ENCODE data around the gene C1QTNF9B. TPM values are rescaled to one million over a fixed set of nuclear protein-coding genes. Genes with fewer than 3 reads are reported as not detected.

Gene C1QTNF9B
- polyA plus RNA-seq, 2 of the 4 experiments (the other 2 are of a cell fraction), result not detected

DNA sequence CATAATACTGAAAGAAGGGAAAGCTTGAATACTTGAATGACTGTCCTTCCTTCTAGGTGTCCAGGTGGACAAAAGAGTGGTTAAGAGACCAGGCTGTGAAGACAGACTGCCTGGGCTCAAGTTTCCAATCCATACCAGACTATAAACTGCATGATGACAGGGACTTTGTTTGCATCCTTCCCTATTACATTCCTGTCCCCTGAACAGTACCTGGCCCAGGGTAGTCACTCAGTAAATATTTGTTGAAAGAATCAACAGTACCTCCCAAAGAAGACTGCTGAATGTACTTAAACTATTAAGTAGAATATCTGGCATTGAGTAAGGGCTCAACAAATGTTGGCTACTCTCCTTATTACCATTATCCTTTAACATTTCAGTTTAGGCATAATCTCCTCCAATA, 37.8 kb downstream of the C1QTNF9B start:
- TF ChIP-seq SREBF2 (IDR thresholded peaks at IDR 0.05) (no peak), NR3C1 (IDR thresholded peaks at IDR 0.05) (no peak)
- TF ChIP-seq, protein P1, sequence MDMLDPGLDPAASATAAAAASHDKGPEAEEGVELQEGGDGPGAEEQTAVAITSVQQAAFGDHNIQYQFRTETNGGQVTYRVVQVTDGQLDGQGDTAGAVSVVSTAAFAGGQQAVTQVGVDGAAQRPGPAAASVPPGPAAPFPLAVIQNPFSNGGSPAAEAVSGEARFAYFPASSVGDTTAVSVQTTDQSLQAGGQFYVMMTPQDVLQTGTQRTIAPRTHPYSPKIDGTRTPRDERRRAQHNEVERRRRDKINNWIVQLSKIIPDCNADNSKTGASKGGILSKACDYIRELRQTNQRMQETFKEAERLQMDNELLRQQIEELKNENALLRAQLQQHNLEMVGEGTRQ (IDR thresholded peaks at IDR 0.05), result no peak
- TF ChIP-seq, protein P2, sequence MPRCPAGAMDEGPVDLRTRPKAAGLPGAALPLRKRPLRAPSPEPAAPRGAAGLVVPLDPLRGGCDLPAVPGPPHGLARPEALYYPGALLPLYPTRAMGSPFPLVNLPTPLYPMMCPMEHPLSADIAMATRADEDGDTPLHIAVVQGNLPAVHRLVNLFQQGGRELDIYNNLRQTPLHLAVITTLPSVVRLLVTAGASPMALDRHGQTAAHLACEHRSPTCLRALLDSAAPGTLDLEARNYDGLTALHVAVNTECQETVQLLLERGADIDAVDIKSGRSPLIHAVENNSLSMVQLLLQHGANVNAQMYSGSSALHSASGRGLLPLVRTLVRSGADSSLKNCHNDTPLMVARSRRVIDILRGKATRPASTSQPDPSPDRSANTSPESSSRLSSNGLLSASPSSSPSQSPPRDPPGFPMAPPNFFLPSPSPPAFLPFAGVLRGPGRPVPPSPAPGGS (IDR thresholded peaks at IDR 0.05), result no peak
- DNase-seq (ENCODE audit: low read depth in 1 of 2, low spot score in 1 of 2) (peak in 1 of 2 experiments; percentile 28), ATAC-seq (peak; percentile 30 to 61; a peak in 3 of 6 replicates), FAIRE-seq (no peak)
- ChIA-PET CTCF (interaction anchor here (1.6 kb wide), 1 partner anchor 40 kb away, joined by 5 read pairs; no protein-coding TSS in a partner anchor), POLR2A (no interaction called here)
- Histone ChIP-seq H3K4me1 (peaks cover 10% of the 10 kb centered on the region), H3K4me2 (peak overlapping the region; percentile 40), H3K4me3 (no peak overlapping the region), H3K9me3 (no peaks in the 10 kb centered on the region), H3K27ac (no peak overlapping the region; a peak in 1 of 6 replicates)

DNA sequence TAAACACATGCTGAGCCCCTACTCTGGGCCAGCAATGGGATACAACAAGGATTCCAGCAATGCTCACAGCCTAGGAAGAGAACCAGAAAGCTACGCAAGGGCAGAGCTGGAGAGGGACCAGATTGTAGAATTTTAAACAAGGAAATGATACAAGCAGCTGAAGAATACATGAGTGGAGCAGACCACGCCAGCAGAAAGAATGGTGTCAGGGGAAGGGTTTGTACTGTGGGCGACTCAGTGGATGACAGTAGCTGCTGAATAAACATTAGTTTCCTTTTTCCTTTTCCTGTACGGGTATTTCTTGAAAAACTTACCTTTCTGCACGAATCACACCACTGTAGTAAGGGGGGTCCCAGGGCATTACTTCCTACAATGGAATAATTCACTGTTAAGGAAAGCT, 38.8 kb downstream of the C1QTNF9B start:
- H3K4me3 ChIP-seq, result no peak overlapping the region
- DNase-seq (ENCODE audit: low read depth in 1 of 2, low spot score in 1 of 2) (no peak), FAIRE-seq (no peak), ATAC-seq (no peak)
- H3K4me2 ChIP-seq, result no peak overlapping the region
- no peak overlapping the region for H3K27ac ChIP-seq
- ChIA-PET POLR2A (no interaction called here), CTCF (interaction anchor here (1.6 kb wide), 1 partner anchor 41 kb away, joined by 5 read pairs; no protein-coding TSS in a partner anchor)
- TF ChIP-seq, protein P3, sequence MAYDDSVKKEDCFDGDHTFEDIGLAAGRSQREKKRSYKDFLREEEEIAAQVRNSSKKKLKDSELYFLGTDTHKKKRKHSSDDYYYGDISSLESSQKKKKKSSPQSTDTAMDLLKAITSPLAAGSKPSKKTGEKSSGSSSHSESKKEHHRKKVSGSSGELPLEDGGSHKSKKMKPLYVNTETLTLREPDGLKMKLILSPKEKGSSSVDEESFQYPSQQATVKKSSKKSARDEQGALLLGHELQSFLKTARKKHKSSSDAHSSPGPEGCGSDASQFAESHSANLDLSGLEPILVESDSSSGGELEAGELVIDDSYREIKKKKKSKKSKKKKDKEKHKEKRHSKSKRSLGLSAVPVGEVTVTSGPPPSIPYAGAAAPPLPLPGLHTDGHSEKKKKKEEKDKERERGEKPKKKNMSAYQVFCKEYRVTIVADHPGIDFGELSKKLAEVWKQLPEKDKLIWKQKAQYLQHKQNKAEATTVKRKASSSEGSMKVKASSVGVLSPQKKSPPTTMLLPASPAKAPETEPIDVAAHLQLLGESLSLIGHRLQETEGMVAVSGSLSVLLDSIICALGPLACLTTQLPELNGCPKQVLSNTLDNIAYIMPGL (CRISPR knock-in tag; IDR thresholded peaks at IDR 0.05; ENCODE audit: borderline replicate concordance), result no peak
- TF ChIP-seq POLR2A (IDR thresholded peaks at IDR 0.05; ENCODE audit: low read length) (no peak), TP53 (CRISPR knock-in tag; IDR thresholded peaks at IDR 0.05) (no peak), HOXB5 (CRISPR knock-in tag; IDR thresholded peaks at IDR 0.05) (no peak), SREBF2 (IDR thresholded peaks at IDR 0.05) (no peak), RNF2 (IDR thresholded peaks at IDR 0.05; ENCODE audit: borderline replicate concordance, low read depth) (no peak), NR3C1 (IDR thresholded peaks at IDR 0.05) (no peak), EP300 (IDR thresholded peaks at IDR 0.05) (no peak), ZNF302 (CRISPR knock-in tag; IDR thresholded peaks at IDR 0.05) (no peak), FOXS1 (CRISPR knock-in tag; IDR thresholded peaks at IDR 0.05) (no peak), BHLHE40 (IDR thresholded peaks at IDR 0.05; ENCODE audit: low read depth, low read length) (no peak)
- TF ChIP-seq, protein P2 (IDR thresholded peaks at IDR 0.05), result no peak
- TF ChIP-seq, protein P4, sequence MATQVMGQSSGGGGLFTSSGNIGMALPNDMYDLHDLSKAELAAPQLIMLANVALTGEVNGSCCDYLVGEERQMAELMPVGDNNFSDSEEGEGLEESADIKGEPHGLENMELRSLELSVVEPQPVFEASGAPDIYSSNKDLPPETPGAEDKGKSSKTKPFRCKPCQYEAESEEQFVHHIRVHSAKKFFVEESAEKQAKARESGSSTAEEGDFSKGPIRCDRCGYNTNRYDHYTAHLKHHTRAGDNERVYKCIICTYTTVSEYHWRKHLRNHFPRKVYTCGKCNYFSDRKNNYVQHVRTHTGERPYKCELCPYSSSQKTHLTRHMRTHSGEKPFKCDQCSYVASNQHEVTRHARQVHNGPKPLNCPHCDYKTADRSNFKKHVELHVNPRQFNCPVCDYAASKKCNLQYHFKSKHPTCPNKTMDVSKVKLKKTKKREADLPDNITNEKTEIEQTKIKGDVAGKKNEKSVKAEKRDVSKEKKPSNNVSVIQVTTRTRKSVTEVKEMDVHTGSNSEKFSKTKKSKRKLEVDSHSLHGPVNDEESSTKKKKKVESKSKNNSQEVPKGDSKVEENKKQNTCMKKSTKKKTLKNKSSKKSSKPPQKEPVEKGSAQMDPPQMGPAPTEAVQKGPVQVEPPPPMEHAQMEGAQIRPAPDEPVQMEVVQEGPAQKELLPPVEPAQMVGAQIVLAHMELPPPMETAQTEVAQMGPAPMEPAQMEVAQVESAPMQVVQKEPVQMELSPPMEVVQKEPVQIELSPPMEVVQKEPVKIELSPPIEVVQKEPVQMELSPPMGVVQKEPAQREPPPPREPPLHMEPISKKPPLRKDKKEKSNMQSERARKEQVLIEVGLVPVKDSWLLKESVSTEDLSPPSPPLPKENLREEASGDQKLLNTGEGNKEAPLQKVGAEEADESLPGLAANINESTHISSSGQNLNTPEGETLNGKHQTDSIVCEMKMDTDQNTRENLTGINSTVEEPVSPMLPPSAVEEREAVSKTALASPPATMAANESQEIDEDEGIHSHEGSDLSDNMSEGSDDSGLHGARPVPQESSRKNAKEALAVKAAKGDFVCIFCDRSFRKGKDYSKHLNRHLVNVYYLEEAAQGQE (IDR thresholded peaks at IDR 0.05), result no peak
- 75% methylated on average over 5 of the region's 5 CpGs for WGBS (ENCODE audit: missing lambda C conversion rate)
- peaks cover 10% of the 10 kb centered on the region for H3K4me1 ChIP-seq
- no peaks in the 10 kb centered on the region for H3K9me3 ChIP-seq

Data from A549 (cell line).